Mesendoderm (in vitro differentiated cells): ENCODE measurements around the gene CNP.

Experiments used
- DNase-seq: peaks from one replicate; pipeline ENCODE4 v3.0.0; 2013
- H2AK5ac ChIP-seq: 2 replicates; pipeline ENCODE4 v1.6.1; 2013; ENCODE audit warnings: low read length, inconsistent platforms
- H2BK120ac ChIP-seq: 2 replicates; pipeline ENCODE4 v1.6.1; 2013; ENCODE audit warnings: low read depth, mild to moderate bottlenecking, low read length, moderate library complexity, mixed read lengths
- H2BK15ac ChIP-seq: replicated peaks from 2 replicates; pipeline ENCODE4 v1.6.1; 2013; ENCODE audit warnings: low read depth, mild to moderate bottlenecking, moderate library complexity
- H2BK5ac ChIP-seq: 2 replicates; pipeline ENCODE4 v1.6.1; 2013; ENCODE audit warnings: low read length, inconsistent platforms
- H3K18ac ChIP-seq: 2 replicates; pipeline ENCODE4 v1.6.1; 2013; ENCODE audit warnings: mild to moderate bottlenecking, low read length, mixed read lengths
- H3K23ac ChIP-seq: one replicate; pipeline ENCODE4 v1.6.1; 2013; ENCODE audit warnings: low read length
- H3K27ac ChIP-seq: 2 replicates; pipeline ENCODE4 v1.5.1; 2013; ENCODE audit warnings: low read depth, mild to moderate bottlenecking, inconsistent platforms, low read length, moderate library complexity
- H3K27me3 ChIP-seq: 2 replicates; pipeline ENCODE4 v1.6.1; 2013; ENCODE audit warnings: low read length, control low read depth, mild to moderate bottlenecking, inconsistent platforms; ENCODE audit not compliant: insufficient read depth, poor library complexity
- H3K36me3 ChIP-seq: 2 replicates; pipeline ENCODE4 v1.6.1; 2013; ENCODE audit warnings: low read length, inconsistent platforms; ENCODE audit not compliant: control insufficient read depth, insufficient read depth
- H3K4ac ChIP-seq: one replicate; pipeline ENCODE4 v1.6.1; 2013; ENCODE audit warnings: low read depth, mild to moderate bottlenecking, low read length, moderate library complexity
- H3K4me1 ChIP-seq: 2 replicates; pipeline ENCODE4 v1.6.1; 2013; ENCODE audit warnings: low read depth, low read length, inconsistent platforms; ENCODE audit not compliant: control insufficient read depth
- H3K4me2 ChIP-seq: 2 replicates; pipeline ENCODE4 v1.6.1; 2013; ENCODE audit warnings: low read length
- H3K4me3 ChIP-seq: 2 replicates; pipeline ENCODE4 v1.5.1; 2013; ENCODE audit warnings: mild to moderate bottlenecking, low read length
- H3K56ac ChIP-seq: one replicate; pipeline ENCODE4 v1.6.1; 2013; ENCODE audit warnings: low read length
- H3K79me1 ChIP-seq: 2 replicates; pipeline ENCODE4 v1.6.1; 2013; ENCODE audit warnings: low read length, inconsistent platforms
- H3K79me2 ChIP-seq: 2 replicates; pipeline ENCODE4 v1.6.1; 2013; ENCODE audit warnings: mild to moderate bottlenecking, low read length; ENCODE audit not compliant: control insufficient read depth, insufficient read depth
- H3K9ac ChIP-seq: 2 replicates; pipeline ENCODE4 v1.6.1; 2013; ENCODE audit warnings: low read length, inconsistent platforms
- H4K5ac ChIP-seq: one replicate; pipeline ENCODE4 v1.6.1; 2013; ENCODE audit warnings: low read length
- H4K8ac ChIP-seq: one replicate; pipeline ENCODE4 v1.6.1; 2013; ENCODE audit warnings: low read depth, mild to moderate bottlenecking, control low read depth, low read length, moderate library complexity
- WGBS: extraction: QIAGEN DNeasy Blood & Tissue Kit; methylation state at CpG from one replicate; pipeline ENCODE4 v1.1.7; 2013; ENCODE audit warnings: low lambda C conversion rate, missing lambda C conversion rate; ENCODE audit not compliant: insufficient coverage; ENCODE audit errors: extremely low coverage; 5-methylcytosine and 5-hydroxymethylcytosine counted together

CNP gene

DNA sequence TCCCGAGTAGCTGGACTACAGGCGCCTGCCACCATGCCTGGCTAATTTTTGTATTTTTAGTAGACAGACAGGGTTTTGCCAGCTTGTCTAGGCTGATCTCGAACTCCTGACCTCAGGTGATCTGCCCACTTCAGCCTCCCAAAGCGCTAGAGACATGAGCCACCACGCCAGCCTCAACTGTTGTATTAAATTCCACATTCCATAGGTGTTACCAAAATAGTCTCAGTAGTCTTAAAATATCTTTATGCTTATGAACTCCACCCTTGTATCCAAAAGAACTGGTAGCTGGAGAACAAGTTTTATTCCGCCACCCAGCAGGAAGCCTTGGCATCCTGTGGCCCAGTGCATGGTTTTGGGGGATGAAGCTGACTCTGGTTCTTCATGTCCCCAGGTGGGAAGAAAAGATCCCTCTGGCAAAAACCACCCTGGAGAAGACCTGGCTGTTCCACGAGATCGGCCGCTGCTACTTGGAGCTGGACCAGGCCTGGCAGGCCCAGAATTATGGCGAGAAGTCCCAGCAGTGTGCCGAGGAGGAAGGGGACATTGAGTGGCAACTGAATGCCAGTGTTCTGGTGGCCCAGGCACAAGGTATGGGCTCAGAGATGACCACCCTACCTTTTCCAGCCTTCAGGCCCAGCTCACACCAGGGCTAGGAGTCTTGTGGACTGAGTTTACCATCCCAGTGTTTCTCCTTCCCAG lies 17.7 kb upstream of the CNP start:
- Histone ChIP-seq H3K18ac (no peak overlapping the region), H3K36me3 (no peaks in the 10 kb centered on the region), H3K79me2 (no peaks in the 10 kb centered on the region), H2AK5ac (no peak overlapping the region), H3K4me3 (no peak overlapping the region), H3K4me1 (no peaks in the 10 kb centered on the region), H3K27me3 (no peaks in the 10 kb centered on the region), H3K23ac (no peak overlapping the region), H3K56ac (no peak overlapping the region), H3K9ac (no peak overlapping the region), H3K79me1 (no peaks in the 10 kb centered on the region), H3K4ac (no peak overlapping the region), H2BK120ac (no peak overlapping the region), H4K8ac (no peak overlapping the region), H4K5ac (no peak overlapping the region), H2BK15ac (no peak overlapping the region), H3K4me2 (no peak overlapping the region), H2BK5ac (no peak overlapping the region), H3K27ac (no peak overlapping the region)
- WGBS = no CpG with 5 or more reads among the region's 11 CpGs
- no peak for DNase-seq

DNA sequence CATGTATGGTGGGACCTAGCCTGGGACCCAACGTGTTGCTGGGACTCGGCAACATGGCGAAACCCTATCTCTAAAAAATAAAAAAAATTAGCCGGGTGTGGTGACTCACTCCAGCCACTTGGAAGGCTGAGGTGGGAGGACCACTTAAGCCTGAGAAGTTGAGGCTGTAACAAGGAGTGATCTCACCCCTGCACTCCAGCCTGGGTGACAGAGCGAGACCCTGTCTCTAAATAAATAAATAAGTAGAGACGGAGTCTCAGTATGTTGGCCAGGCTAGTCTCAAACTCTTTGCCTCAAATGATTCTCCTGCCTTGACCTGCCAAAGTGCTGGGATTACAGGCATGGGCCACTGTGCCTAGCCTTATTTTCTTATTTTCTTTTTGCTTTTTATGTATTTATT lies 10.1 kb upstream of the CNP start:
- H3K4me1 ChIP-seq = peaks cover 5% of the 10 kb centered on the region
- H4K5ac ChIP-seq = no peak overlapping the region
- no peak overlapping the region for H2BK120ac ChIP-seq
- H2AK5ac ChIP-seq = no peak overlapping the region
- H3K27me3 ChIP-seq = no peaks in the 10 kb centered on the region
- peak; percentile 41 for DNase-seq
- no peaks in the 10 kb centered on the region for H3K36me3 ChIP-seq
- H2BK5ac ChIP-seq = no peak overlapping the region
- no peaks in the 10 kb centered on the region for H3K79me1 ChIP-seq
- no CpG with 5 or more reads among the region's 6 CpGs for WGBS
- no peak overlapping the region for H3K4me3 ChIP-seq
- H3K18ac ChIP-seq = no peak overlapping the region
- no peak overlapping the region for H3K4ac ChIP-seq
- no peaks in the 10 kb centered on the region for H3K79me2 ChIP-seq
- H3K4me2 ChIP-seq = no peak overlapping the region
- H3K23ac ChIP-seq = no peak overlapping the region
- no peak overlapping the region for H4K8ac ChIP-seq
- H3K27ac ChIP-seq = no peak overlapping the region
- no peak overlapping the region for H2BK15ac ChIP-seq
- no peak overlapping the region for H3K56ac ChIP-seq
- no peak overlapping the region for H3K9ac ChIP-seq

DNA sequence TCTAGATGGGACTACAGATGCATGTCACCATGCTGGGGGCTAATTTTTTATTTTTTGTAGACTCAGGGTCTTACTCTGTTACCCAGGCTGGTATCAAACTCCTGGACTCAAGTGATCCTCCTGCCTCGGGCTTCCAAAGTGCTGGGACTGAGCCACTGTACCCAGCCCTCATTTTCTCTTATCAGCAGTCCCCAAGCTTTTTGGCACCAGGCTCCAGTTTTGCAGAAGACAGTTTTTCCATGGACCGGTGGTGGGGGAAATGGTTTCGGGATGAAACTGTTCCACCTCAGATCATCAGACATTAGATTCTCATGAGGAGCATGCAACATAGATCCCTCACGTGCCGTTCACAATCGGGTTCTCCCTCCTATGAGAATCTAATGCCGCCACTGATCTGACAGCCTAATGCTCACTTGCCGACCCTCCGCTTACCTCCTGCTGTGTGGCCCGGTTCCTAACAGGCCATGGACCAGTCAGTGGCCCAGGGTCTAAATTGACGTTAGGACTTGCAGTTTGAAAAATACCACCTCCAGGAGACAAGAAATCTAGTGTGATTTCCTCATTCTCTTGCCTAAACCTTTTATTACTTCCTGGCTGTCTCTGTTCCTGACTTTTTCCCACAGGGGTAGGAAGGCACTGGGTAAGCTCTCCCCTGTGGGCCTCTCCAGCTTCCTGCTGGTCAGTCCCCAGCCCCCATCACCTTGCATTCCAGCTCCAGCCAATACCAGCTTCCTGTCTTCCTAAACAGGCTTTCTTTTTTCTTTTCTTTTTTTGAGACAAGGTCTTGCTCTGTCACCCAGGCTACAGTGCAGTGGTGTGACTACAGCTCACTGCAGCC lies 9.3 kb upstream of the CNP start:
- H3K27me3 ChIP-seq = no peaks in the 10 kb centered on the region
- no peaks in the 10 kb centered on the region for H3K36me3 ChIP-seq
- peaks cover 5% of the 10 kb centered on the region for H3K4me1 ChIP-seq
- H3K9ac ChIP-seq = no peak overlapping the region
- H2AK5ac ChIP-seq = no peak overlapping the region
- peak overlapping the region; percentile 17 for H3K56ac ChIP-seq
- H2BK15ac ChIP-seq = no peak overlapping the region
- H4K8ac ChIP-seq = no peak overlapping the region
- DNase-seq = peak; percentile 75
- no peak overlapping the region for H4K5ac ChIP-seq
- no peak overlapping the region for H2BK5ac ChIP-seq
- H3K79me2 ChIP-seq = no peaks in the 10 kb centered on the region
- no CpG with 5 or more reads among the region's 11 CpGs for WGBS
- H3K79me1 ChIP-seq = no peaks in the 10 kb centered on the region
- no peak overlapping the region for H3K4me2 ChIP-seq
- H3K18ac ChIP-seq = peak overlapping the region; percentile 3
- H3K4me3 ChIP-seq = no peak overlapping the region
- no peak overlapping the region for H3K4ac ChIP-seq
- no peak overlapping the region for H3K23ac ChIP-seq
- H3K27ac ChIP-seq = peak overlapping the region; percentile 70
- no peak overlapping the region for H2BK120ac ChIP-seq

DNA sequence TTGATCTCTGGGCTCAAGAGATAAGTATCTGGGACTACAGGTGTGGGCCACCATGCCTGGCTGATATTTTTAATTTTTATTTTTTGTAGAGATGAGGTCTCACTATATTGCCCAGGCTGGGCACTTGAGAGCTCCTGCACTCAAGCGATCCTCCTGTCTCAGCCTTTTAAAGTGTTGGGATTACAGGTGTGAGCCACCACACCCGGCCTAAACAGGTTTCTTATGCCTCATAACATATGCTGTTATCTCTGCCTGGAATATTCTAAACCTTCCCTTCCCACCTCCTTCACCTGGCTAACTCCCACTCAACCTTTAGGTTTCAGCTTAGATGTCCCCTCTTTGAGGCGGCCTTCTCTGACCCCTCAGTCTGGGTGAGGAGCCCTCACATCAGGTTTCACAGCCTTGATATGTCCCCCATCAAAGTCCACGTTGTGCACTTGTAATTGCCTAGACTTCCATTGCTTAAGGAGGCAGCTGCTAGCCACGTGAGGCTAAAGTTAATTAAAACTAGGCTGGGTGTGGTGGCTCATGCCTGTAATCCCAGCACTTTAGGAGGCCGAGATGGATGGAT lies 8.6 kb upstream of the CNP start:
- DNase-seq = no peak
- Histone ChIP-seq H3K4me1 (peaks cover 5% of the 10 kb centered on the region), H3K4me3 (no peak overlapping the region), H2AK5ac (no peak overlapping the region), H3K4me2 (no peak overlapping the region), H4K8ac (no peak overlapping the region), H3K9ac (no peak overlapping the region), H3K27ac (peak overlapping the region; percentile 70), H3K18ac (peak overlapping the region; percentile 40), H3K4ac (no peak overlapping the region), H2BK120ac (no peak overlapping the region), H2BK15ac (no peak overlapping the region), H3K23ac (no peak overlapping the region), H2BK5ac (peak overlapping the region; percentile 50), H3K79me2 (no peaks in the 10 kb centered on the region), H3K27me3 (no peaks in the 10 kb centered on the region), H3K56ac (peak overlapping the region; percentile 37), H3K79me1 (no peaks in the 10 kb centered on the region), H3K36me3 (no peaks in the 10 kb centered on the region), H4K5ac (no peak overlapping the region)
- no CpG with 5 or more reads among the region's 6 CpGs for WGBS

DNA sequence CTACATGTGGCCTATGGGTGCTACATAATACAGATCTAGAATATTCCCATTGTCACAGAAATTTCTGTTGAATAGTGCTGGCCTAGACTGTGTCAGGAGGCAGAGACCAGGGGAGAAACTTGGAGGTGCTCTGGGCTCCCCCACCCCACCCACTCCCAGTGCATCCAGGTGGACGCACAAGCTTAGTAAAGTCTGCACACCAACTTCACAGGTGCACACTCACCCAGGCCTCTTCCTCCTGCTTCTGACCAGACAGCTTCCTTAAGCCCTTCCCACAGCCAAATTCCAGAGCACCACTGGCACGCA lies 7.6 kb upstream of the CNP start:
- Histone ChIP-seq H2AK5ac (no peak overlapping the region), H3K4me2 (no peak overlapping the region), H3K27me3 (no peaks in the 10 kb centered on the region), H3K27ac (no peak overlapping the region), H3K56ac (no peak overlapping the region), H3K23ac (no peak overlapping the region), H3K4me1 (peaks cover 5% of the 10 kb centered on the region), H3K18ac (no peak overlapping the region), H2BK5ac (no peak overlapping the region), H4K8ac (no peak overlapping the region), H3K4me3 (no peak overlapping the region), H3K9ac (no peak overlapping the region), H3K79me1 (no peaks in the 10 kb centered on the region), H3K4ac (no peak overlapping the region), H3K36me3 (no peaks in the 10 kb centered on the region), H3K79me2 (no peaks in the 10 kb centered on the region), H2BK15ac (no peak overlapping the region), H2BK120ac (no peak overlapping the region), H4K5ac (no peak overlapping the region)
- DNase-seq = no peak
- WGBS = no CpG with 5 or more reads among the region's 2 CpGs
